PC-3 (cell line): Measurements from ENCODE around the gene EPHA7. TPM values are rescaled to one million over a fixed set of nuclear protein-coding genes. Genes with fewer than 3 reads are reported as not detected.

ENCODE experiments used
- ATAC-seq: fragments of 200-7000 bp; cut with Tn5 transposase; 2 replicates; pipeline ENCODE4 v1.9.1; 2020; ENCODE audit warnings: mild to moderate bottlenecking, moderate library complexity
- BruUV-seq: library from RNA; stranded (reverse); fragments of 400-500 nt; replicated peaks from 2 replicates; lab custom pipeline; 2021; lab: Mats Ljungman, UMichigan
- CTCF ChIA-PET: fragments of 300-600 bp; sonication (Branson Sonifier 250); formaldehyde crosslinking; loops from one replicate; lab custom pipeline; 2022; ENCODE audit warnings: antibody characterized with exemption; lab: Charles Lee
- POLR2A ChIA-PET: fragments of 300-600 bp; sonication (Branson Sonifier 250); formaldehyde crosslinking; loops from one replicate; lab custom pipeline; 2022; ENCODE audit warnings: antibody characterized with exemption; ENCODE audit not compliant: unreplicated experiment; lab: Charles Lee
- DNase-seq: peaks from one replicate; pipeline ENCODE4 v3.0.0-alpha.2; 2015
- H2AFZ ChIP-seq: fragments of 300-600 bp; sonication (generic); 2 replicates; pipeline ENCODE4 v1.6.0; 2016; ENCODE audit warnings: antibody characterized with exemption, low read length
- H3F3A ChIP-seq: fragments of 300-600 bp; sonication (generic); one replicate; pipeline ENCODE4 v1.6.0; 2017; ENCODE audit warnings: antibody characterized with exemption, low read length, control low read depth, mild to moderate bottlenecking; ENCODE audit not compliant: unreplicated experiment
- H3K27ac ChIP-seq: fragments of 300-600 bp; sonication (generic); 2 replicates; pipeline ENCODE4 v1.5.1; 2016; ENCODE audit warnings: mild to moderate bottlenecking, low read length
- H3K27me3 ChIP-seq: fragments of 300-600 bp; sonication (generic); 2 replicates; pipeline ENCODE4 v1.6.1; 2016; ENCODE audit warnings: low read length, mixed read lengths
- H3K36me3 ChIP-seq: fragments of 300-600 bp; sonication (generic); 2 replicates; pipeline ENCODE4 v1.6.1; 2016; ENCODE audit warnings: low read depth, mixed run types, low read length, mixed read lengths
- H3K4me1 ChIP-seq: fragments of 300-600 bp; sonication (generic); 2 replicates; pipeline ENCODE4 v1.5.1; 2016; ENCODE audit warnings: low read length; ENCODE audit not compliant: insufficient read depth
- H3K4me2 ChIP-seq: fragments of 300-600 bp; sonication (generic); 2 replicates; pipeline ENCODE4 v1.6.0; 2016; ENCODE audit warnings: low read length
- H3K4me3 ChIP-seq: fragments of 300-600 bp; sonication (generic); 2 replicates; pipeline ENCODE4 v1.5.1; 2016; ENCODE audit warnings: mild to moderate bottlenecking, low read length, mixed read lengths
- H3K79me2 ChIP-seq: fragments of 300-600 bp; sonication (generic); 2 replicates; pipeline ENCODE4 v1.6.1; 2017; ENCODE audit warnings: low read length, mixed read lengths
- H3K9ac ChIP-seq: fragments of 300-600 bp; sonication (generic); 2 replicates; pipeline ENCODE4 v1.6.0; 2016; ENCODE audit warnings: mild to moderate bottlenecking, low read length
- H3K9me2 ChIP-seq: fragments of 300-600 bp; sonication (generic); replicated peaks from 2 replicates; pipeline ENCODE4 v1.6.1; 2016; ENCODE audit warnings: mixed run types, low read length, mixed read lengths
- H3K9me3 ChIP-seq: fragments of 300-600 bp; sonication (generic); 2 replicates; pipeline ENCODE4 v1.6.1; 2016; ENCODE audit warnings: low read length, mixed read lengths
- H4K20me1 ChIP-seq: fragments of 300-600 bp; sonication (generic); 2 replicates; pipeline ENCODE4 v1.6.1; 2016; ENCODE audit warnings: low read length, mixed read lengths
- EZH2 ChIP-seq: fragments of 300-600 bp; sonication (generic); IDR thresholded peaks from one replicate; pipeline ENCODE4 v1.6.1; 2017; ENCODE audit warnings: antibody characterized with exemption, mild to moderate bottlenecking, low read length; ENCODE audit not compliant: unreplicated experiment
- EZH2phosphoT487 ChIP-seq: fragments of 300-600 bp; sonication (generic); IDR thresholded peaks from 2 replicates; pipeline ENCODE4 v1.6.1; 2018; ENCODE audit warnings: mild to moderate bottlenecking, antibody characterized with exemption, low read length, borderline replicate concordance
- intact Hi-C: fragments of 100-400 bp; cut with micrococcal nuclease; formaldehyde crosslinking; loops from 2 replicates; pipeline ENCODE4 v1.9.0; 2023
- total RNA-seq: library from RNA; depleted of rRNA; stranded (reverse); fragments of >200 nt; gene quantifications from 2 replicates; pipeline ENCODE4 v1.2.3, GENCODE V29; 2014
- TF ChIP-seq, protein P1 (sequence below): fragments of 300-600 bp; sonication (generic); conservative IDR thresholded peaks from 2 replicates; pipeline ENCODE4 v1.5.1; 2017; ENCODE audit warnings: antibody characterized with exemption, low read depth, mild to moderate bottlenecking, low read length

Gene EPHA7
- total RNA-seq, 1 experiment from 2014 or later, result 1.4 TPM

DNA sequence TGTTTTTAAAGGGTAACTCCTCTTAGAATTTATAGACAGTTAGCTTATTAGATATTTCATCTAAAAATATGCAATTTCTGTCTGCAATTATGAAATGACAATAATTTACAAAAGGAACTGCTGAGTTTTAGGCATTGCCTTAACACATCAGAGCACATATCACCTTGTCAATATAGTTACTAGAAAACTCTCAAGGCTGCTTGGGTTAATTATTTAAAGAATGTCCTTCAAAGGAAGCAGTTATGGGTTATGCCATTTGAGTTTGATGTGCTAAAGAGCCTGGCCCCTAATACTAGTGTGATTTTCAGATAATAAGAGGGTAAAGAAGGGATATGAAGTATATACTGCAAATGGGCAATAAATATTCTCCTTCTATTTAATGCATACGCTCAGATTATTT is 192.5 kb downstream of the EPHA7 start:
- no peaks in the 10 kb centered on the region for H3K79me2 ChIP-seq
- no peak overlapping the region for H3K27ac ChIP-seq
- no peaks in the 10 kb centered on the region for H3K4me1 ChIP-seq
- TF ChIP-seq, protein P1, sequence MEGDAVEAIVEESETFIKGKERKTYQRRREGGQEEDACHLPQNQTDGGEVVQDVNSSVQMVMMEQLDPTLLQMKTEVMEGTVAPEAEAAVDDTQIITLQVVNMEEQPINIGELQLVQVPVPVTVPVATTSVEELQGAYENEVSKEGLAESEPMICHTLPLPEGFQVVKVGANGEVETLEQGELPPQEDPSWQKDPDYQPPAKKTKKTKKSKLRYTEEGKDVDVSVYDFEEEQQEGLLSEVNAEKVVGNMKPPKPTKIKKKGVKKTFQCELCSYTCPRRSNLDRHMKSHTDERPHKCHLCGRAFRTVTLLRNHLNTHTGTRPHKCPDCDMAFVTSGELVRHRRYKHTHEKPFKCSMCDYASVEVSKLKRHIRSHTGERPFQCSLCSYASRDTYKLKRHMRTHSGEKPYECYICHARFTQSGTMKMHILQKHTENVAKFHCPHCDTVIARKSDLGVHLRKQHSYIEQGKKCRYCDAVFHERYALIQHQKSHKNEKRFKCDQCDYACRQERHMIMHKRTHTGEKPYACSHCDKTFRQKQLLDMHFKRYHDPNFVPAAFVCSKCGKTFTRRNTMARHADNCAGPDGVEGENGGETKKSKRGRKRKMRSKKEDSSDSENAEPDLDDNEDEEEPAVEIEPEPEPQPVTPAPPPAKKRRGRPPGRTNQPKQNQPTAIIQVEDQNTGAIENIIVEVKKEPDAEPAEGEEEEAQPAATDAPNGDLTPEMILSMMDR, result no peak
- no peak for TF ChIP-seq EZH2
- no peak for TF ChIP-seq EZH2phosphoT487
- ChIA-PET POLR2A (no interaction called here), CTCF (no interaction called here)
- H4K20me1 ChIP-seq, result no peaks in the 10 kb centered on the region
- H2AFZ ChIP-seq, result no peak overlapping the region
- intact Hi-C loops, result no loop called here
- H3K4me3 ChIP-seq, result no peak overlapping the region
- no peak for DNase-seq
- ATAC-seq, result no peak
- H3K9me2 ChIP-seq, result no peaks in the 10 kb centered on the region
- H3F3A ChIP-seq, result no peaks in the 10 kb centered on the region
- no peaks in the 10 kb centered on the region for H3K36me3 ChIP-seq
- no peaks in the 10 kb centered on the region for H3K9me3 ChIP-seq
- no peak overlapping the region for H3K9ac ChIP-seq
- no TSS peak for BruUV-seq
- no peak overlapping the region for H3K4me2 ChIP-seq
- no peaks in the 10 kb centered on the region for H3K27me3 ChIP-seq

DNA sequence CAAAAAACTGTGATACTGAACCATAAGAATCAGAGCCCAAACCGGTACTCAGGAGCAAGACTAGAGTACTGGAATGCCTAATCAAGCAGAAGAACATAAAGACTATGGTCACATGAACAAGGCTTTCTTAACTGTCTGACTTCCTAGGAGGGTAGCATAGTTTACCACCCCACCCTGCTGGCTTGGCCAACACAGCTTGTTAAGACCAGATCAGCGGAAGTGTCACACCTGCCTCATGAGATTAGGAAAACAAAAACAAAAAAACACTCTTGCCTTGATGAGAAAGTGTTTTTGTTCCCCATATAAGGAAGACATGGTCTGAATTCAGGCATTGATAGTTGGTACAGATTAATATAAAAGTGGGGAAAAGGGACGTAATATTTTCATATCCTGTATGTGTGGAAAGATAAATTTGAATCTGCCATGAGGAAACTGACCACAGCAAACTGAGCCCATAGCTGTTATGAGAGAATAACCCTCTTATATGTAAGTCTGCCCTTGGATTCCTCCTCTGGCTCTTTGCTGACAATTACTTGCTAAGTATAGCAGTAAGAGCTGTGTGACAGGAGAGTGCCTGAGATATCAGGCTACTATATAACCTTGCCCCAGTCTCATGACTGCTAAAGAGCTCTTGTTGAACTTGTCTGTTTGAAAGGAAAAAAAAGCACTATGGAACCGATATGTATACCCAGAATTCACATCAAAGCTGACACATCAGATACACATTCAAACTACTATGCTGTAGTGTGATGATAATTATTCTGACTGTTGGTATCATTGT is 197.1 kb downstream of the EPHA7 start:
- POLR2A ChIA-PET, result no interaction called here
- no peaks in the 10 kb centered on the region for H3K36me3 ChIP-seq
- CTCF ChIA-PET, result no interaction called here
- intact Hi-C loops, result no loop called here
- no peak overlapping the region for H3K27ac ChIP-seq
- TF ChIP-seq EZH2phosphoT487, result no peak
- TF ChIP-seq EZH2, result no peak
- TF ChIP-seq, protein P1, result no peak
- H4K20me1 ChIP-seq, result no peaks in the 10 kb centered on the region
- no peak for ATAC-seq
- H3K79me2 ChIP-seq, result no peaks in the 10 kb centered on the region
- H3K27me3 ChIP-seq, result no peaks in the 10 kb centered on the region
- no peak overlapping the region for H3K4me3 ChIP-seq
- H3K9me2 ChIP-seq, result no peaks in the 10 kb centered on the region
- no peak overlapping the region for H3K9ac ChIP-seq
- no peaks in the 10 kb centered on the region for H3K4me1 ChIP-seq
- H3F3A ChIP-seq, result no peaks in the 10 kb centered on the region
- no peak overlapping the region for H2AFZ ChIP-seq
- DNase-seq, result no peak
- BruUV-seq, result no TSS peak
- H3K9me3 ChIP-seq, result no peaks in the 10 kb centered on the region
- H3K4me2 ChIP-seq, result no peak overlapping the region

DNA sequence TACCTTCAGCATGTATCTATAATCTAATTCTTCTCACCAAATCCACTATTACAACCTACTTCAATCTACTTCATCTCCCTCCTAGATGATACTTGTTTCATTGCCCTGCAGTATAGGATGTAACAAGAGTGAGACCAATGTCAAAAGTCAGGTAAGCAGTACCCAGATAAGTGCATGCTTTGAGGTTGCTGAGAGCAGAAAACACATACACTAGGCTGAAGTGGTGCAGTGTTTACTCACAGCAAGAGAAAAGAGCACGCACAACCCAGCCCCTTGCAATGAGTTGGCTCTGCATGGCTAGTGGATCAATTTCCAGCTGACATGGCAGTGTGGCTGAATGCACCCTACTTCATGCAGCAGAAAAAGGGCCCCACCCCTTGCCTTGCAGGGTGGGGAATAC is 199.9 kb downstream of the EPHA7 start:
- Histone ChIP-seq H3K9ac (no peak overlapping the region), H4K20me1 (no peaks in the 10 kb centered on the region), H3K9me2 (no peaks in the 10 kb centered on the region), H3K4me1 (no peaks in the 10 kb centered on the region), H3K79me2 (no peaks in the 10 kb centered on the region), H3K4me2 (no peak overlapping the region), H2AFZ (no peak overlapping the region), H3F3A (no peaks in the 10 kb centered on the region), H3K27me3 (no peaks in the 10 kb centered on the region), H3K36me3 (no peaks in the 10 kb centered on the region), H3K9me3 (no peaks in the 10 kb centered on the region), H3K4me3 (no peak overlapping the region), H3K27ac (no peak overlapping the region)
- BruUV-seq, result no TSS peak
- intact Hi-C loops, result no loop called here
- no peak for ATAC-seq
- TF ChIP-seq EZH2phosphoT487 (no peak), EZH2 (no peak)
- TF ChIP-seq, protein P1, result no peak
- no peak for DNase-seq
- ChIA-PET CTCF (no interaction called here), POLR2A (no interaction called here)
